HG03025 (cell line): ENCODE measurements around the gene FBN3.

Experiments
- ATAC-seq: cut with Tn5 transposase; IDR thresholded peaks from one replicate; pipeline ENCODE4 v1.9.1; 2021; ENCODE audit warnings: mild to moderate bottlenecking, moderate library complexity; ENCODE audit not compliant: unreplicated experiment, low FRiP score

Gene FBN3

GRCh38 chr19:8069096-8069973 lies 80.1 kb downstream of the FBN3 start:
- ATAC-seq = no peak

GRCh38 chr19:8065875-8066261 lies 83.5 kb downstream of the FBN3 start:
- no peak for ATAC-seq

GRCh38 chr19:8064911-8065874 lies 84.2 kb downstream of the FBN3 start:
- no peak for ATAC-seq

- no peak for ATAC-seq
Measured at GRCh38 chr19:8057545-8058270, 91.7 kb downstream of the FBN3 start.

GRCh38 chr19:8056533-8056932 lies 92.9 kb downstream of the FBN3 start:
- no peak for ATAC-seq

- no peak for ATAC-seq
Measured at GRCh38 chr19:8054169-8054568, 95.2 kb downstream of the FBN3 start.

- no peak for ATAC-seq
Measured at GRCh38 chr19:8052464-8052859, 96.9 kb downstream of the FBN3 start, which contains the start of gene CCL25. Gene CCL25, plus strand, starts transcription at chr19:8052760. Its CDS starts 290 bp downstream, at chr19:8053050.

GRCh38 chr19:8050274-8051096 lies 98.9 kb downstream of the FBN3 start:
- ATAC-seq = peak; percentile 55

GRCh38 chr19:8046569-8047165 lies 102.7 kb downstream of the FBN3 start:
- ATAC-seq = no peak

GRCh38 chr19:8045872-8046568 lies 103.4 kb downstream of the FBN3 start:
- no peak for ATAC-seq

GRCh38 chr19:8044018-8044417 lies 105.4 kb downstream of the FBN3 start:
- ATAC-seq = no peak

- no peak for ATAC-seq
Measured at GRCh38 chr19:8042900-8043299, 106.5 kb downstream of the FBN3 start.

GRCh38 chr19:8041531-8041931 lies 107.9 kb downstream of the FBN3 start:
- ATAC-seq = no peak

- ATAC-seq = no peak
Measured at GRCh38 chr19:8039231-8039630, 110.2 kb downstream of the FBN3 start.

- no peak for ATAC-seq
Measured at GRCh38 chr19:8038815-8039214, 110.6 kb downstream of the FBN3 start.

GRCh38 chr19:8036434-8037099 lies 112.8 kb downstream of the FBN3 start:
- ATAC-seq = no peak

- no peak for ATAC-seq
Measured at GRCh38 chr19:8034178-8034525, 115.2 kb downstream of the FBN3 start.
